Stimulated activated CD8-positive, alpha-beta memory T cell treated with anti-CD3 and anti-CD28 coated beads, Interleukin-2, amount 100 ng/mL, for 1 hour (primary cell): ENCODE measurements around the gene CPNE7.
"Not testable (repeated sequence)": the region's sequence is repeated elsewhere in the genome, so short reads cannot be mapped to it uniquely, and the experiment has no call there.

ENCODE experiments used
- DNase-seq, 2 donors: peaks; one replicate each; pipeline ENCODE4 v3.0.0-alpha.2; 2020; ENCODE audit warnings: low read depth in 2 of 2

CPNE7 gene

GRCh38 chr16:89623511-89624261 is 48.1 kb downstream of the CPNE7 start:
- DNase-seq: no peak

- DNase-seq: no peak
Observed at GRCh38 chr16:89624777-89625761, 49.5 kb downstream of the CPNE7 start.

- no peak for DNase-seq
Observed at GRCh38 chr16:89629827-89630610, 54.5 kb downstream of the CPNE7 start.

GRCh38 chr16:89633064-89633631 is 57.6 kb downstream of the CPNE7 start:
- DNase-seq: no peak

- not testable (repeated sequence) for DNase-seq
Observed at GRCh38 chr16:89634463-89635385, 59.2 kb downstream of the CPNE7 start.

GRCh38 chr16:89636663-89637062 is 61.1 kb downstream of the CPNE7 start:
- DNase-seq: no peak

- no peak for DNase-seq
Observed at GRCh38 chr16:89637379-89637778, 61.8 kb downstream of the CPNE7 start.

GRCh38 chr16:89638455-89638854 is 62.9 kb downstream of the CPNE7 start:
- no peak for DNase-seq

GRCh38 chr16:89639385-89639784 is 63.8 kb downstream of the CPNE7 start:
- DNase-seq: no peak

- DNase-seq: no peak
Observed at GRCh38 chr16:89641458-89642119, 66.0 kb downstream of the CPNE7 start.

- no peak for DNase-seq
Observed at GRCh38 chr16:89642574-89642973, 67.0 kb downstream of the CPNE7 start.

GRCh38 chr16:89643769-89644300 is 68.3 kb downstream of the CPNE7 start:
- DNase-seq: no peak

GRCh38 chr16:89645122-89645521 is 69.6 kb downstream of the CPNE7 start:
- no peak for DNase-seq

- no peak for DNase-seq
Observed at GRCh38 chr16:89646270-89646669, 70.7 kb downstream of the CPNE7 start.
